HCT116 (cell line): ENCODE data around the gene NDUFB2. TPM values are rescaled to one million over a fixed set of nuclear protein-coding genes. Genes with fewer than 3 reads are reported as not detected.

ENCODE experiments used
- ATAC-seq: fragments of 200-7000 bp; cut with Tn5 transposase; 2 replicates; pipeline ENCODE4 v1.9.1; 2020; ENCODE audit warnings: mild to moderate bottlenecking, moderate library complexity
- BruUV-seq: library from RNA; stranded (reverse); fragments of 400-500 nt; replicated peaks from 2 replicates; lab custom pipeline; 2021; lab: Mats Ljungman, UMichigan
- CTCF ChIA-PET: fragments of 300-600 bp; sonication (Branson Sonifier 250); formaldehyde crosslinking; loops from one replicate; lab custom pipeline; 2021; ENCODE audit warnings: antibody characterized with exemption; lab: Charles Lee
- POLR2A ChIA-PET: fragments of 300-600, 350-600 bp; sonication (Branson Sonifier 250); formaldehyde crosslinking; loops from one replicate; lab custom pipeline; 2021; ENCODE audit warnings: antibody characterized with exemption; lab: Charles Lee
- RAD21 ChIA-PET, 2 experiments: fragments of 300-600 bp; sonication (Branson Sonifier 250); formaldehyde crosslinking; loops; one replicate each; lab custom pipeline; 2023; ENCODE audit warnings: low total read pairs in 2 of 2; ENCODE audit not compliant: uncharacterized antibody in 2 of 2, unreplicated experiment in 2 of 2, low non-redundant PET in 1 of 2; lab: Charles Lee
- DNase-seq: peaks from one replicate; pipeline ENCODE4 v3.0.0-alpha.2; 2010; ENCODE audit warnings: low read depth, low spot score
- H2AFZ ChIP-seq: fragments of 200-600 bp; shearing (Covaris generic), sonication (generic); 2 replicates; pipeline ENCODE4 v1.6.1; 2017; ENCODE audit warnings: low read depth, mixed run types, mixed read lengths, antibody characterized with exemption, low read length; ENCODE audit not compliant: poor library complexity, severe bottlenecking
- H3K27ac ChIP-seq: 2 replicates; pipeline ENCODE4 v1.5.1; 2012; ENCODE audit warnings: low read depth, low read length
- H3K27me3 ChIP-seq: fragments of 200-600 bp; sonication (generic); 2 replicates; pipeline ENCODE4 v1.6.1; 2016; ENCODE audit warnings: mixed run types, low read length, mixed read lengths; ENCODE audit not compliant: insufficient read depth
- H3K36me3 ChIP-seq, 2 experiments: fragments of 200-500 bp in 1 of 2; fragments of 200-600 bp in 1 of 2; sonication (Bioruptor generic) in 1 of 2; sonication (generic) in 1 of 2; 2 replicates each; pipeline versions ENCODE4 v1.5.1 to v1.6.1; 2014 to 2016; ENCODE audit warnings: low read length in 2 of 2, inconsistent platforms in 1 of 2, mixed read lengths in 1 of 2, mixed run types in 1 of 2; ENCODE audit not compliant: insufficient read depth in 2 of 2, control insufficient read depth in 1 of 2
- H3K4me1 ChIP-seq, 2 experiments: fragments of 200-600 bp in 1 of 2; sonication (generic) in 1 of 2; 2 replicates each; pipeline versions ENCODE4 v1.5.1 to v1.6.1; 2012 to 2017; ENCODE audit warnings: low read length in 2 of 2, inconsistent platforms in 1 of 2, mild to moderate bottlenecking in 1 of 2, mixed read lengths in 1 of 2, mixed run types in 1 of 2, moderate library complexity in 1 of 2; ENCODE audit not compliant: insufficient read depth in 2 of 2, control insufficient read depth in 1 of 2
- H3K4me2 ChIP-seq: fragments of 200-600 bp; sonication (generic); 2 replicates; pipeline ENCODE4 v1.6.1; 2017; ENCODE audit warnings: mixed run types, low read length, mixed read lengths
- H3K4me3 ChIP-seq, 2 experiments: fragments of 200-600 bp in 1 of 2; sonication (generic) in 1 of 2; replicated peaks in 1 of 2; 2 replicates each; pipeline ENCODE4 v1.5.1; 2011 to 2016; ENCODE audit warnings: low read length in 2 of 2, control low read depth in 1 of 2, low read depth in 1 of 2, mild to moderate bottlenecking in 1 of 2, mixed read lengths in 1 of 2, mixed run types in 1 of 2
- H3K79me2 ChIP-seq: fragments of 200-600 bp; sonication (generic); 2 replicates; pipeline ENCODE4 v1.6.1; 2017; ENCODE audit warnings: mild to moderate bottlenecking, mixed run types, low read length, moderate library complexity, mixed read lengths; ENCODE audit not compliant: insufficient read depth
- H3K9ac ChIP-seq: fragments of 200-600 bp; sonication (generic); 2 replicates; pipeline ENCODE4 v1.6.1; 2016; ENCODE audit warnings: low read length, mixed read lengths
- H3K9me2 ChIP-seq: fragments of 200-600 bp; sonication (generic), shearing (Covaris generic); 2 replicates; pipeline ENCODE4 v1.6.1; 2017; ENCODE audit warnings: mixed run types, mild to moderate bottlenecking, moderate library complexity; ENCODE audit not compliant: insufficient read depth
- H3K9me3 ChIP-seq, 2 experiments: fragments of 200-500 bp in 1 of 2; fragments of 200-600 bp in 1 of 2; sonication (Bioruptor generic) in 1 of 2; sonication (generic) in 1 of 2; 2 replicates each; pipeline ENCODE4 v1.6.1; 2014 to 2017; ENCODE audit warnings: low read length in 2 of 2, mixed read lengths in 2 of 2, inconsistent platforms in 1 of 2, low read depth in 1 of 2, mild to moderate bottlenecking in 1 of 2, mixed run types in 1 of 2, moderate library complexity in 1 of 2; ENCODE audit not compliant: control insufficient read depth in 1 of 2, insufficient read depth in 1 of 2
- H4K20me1 ChIP-seq: fragments of 200-600 bp; sonication (generic), shearing (Covaris generic); 2 replicates; pipeline ENCODE4 v1.6.1; 2017; ENCODE audit warnings: mixed run types, mild to moderate bottlenecking, moderate library complexity; ENCODE audit not compliant: insufficient read depth
- CBX3 ChIP-seq: IDR thresholded peaks from 2 replicates; pipeline ENCODE4 v1.6.1; 2012; ENCODE audit warnings: low read depth
- CEBPB ChIP-seq: IDR thresholded peaks from 2 replicates; pipeline ENCODE4 v1.6.1; 2012; ENCODE audit warnings: low read depth
- ELF1 ChIP-seq: IDR thresholded peaks from 2 replicates; pipeline ENCODE4 v1.6.1; 2012; ENCODE audit warnings: low read depth, borderline replicate concordance
- POLR2A ChIP-seq: IDR thresholded peaks from 2 replicates; pipeline ENCODE4 v1.7.0; 2011; ENCODE audit warnings: borderline replicate concordance; ENCODE audit not compliant: insufficient read depth, insufficient read length; ENCODE audit errors: extremely low read depth
- RAD21 ChIP-seq: IDR thresholded peaks from 2 replicates; pipeline ENCODE4 v1.6.1; 2012; ENCODE audit warnings: low read depth, mild to moderate bottlenecking
- SP1 ChIP-seq: IDR thresholded peaks from 2 replicates; pipeline ENCODE4 v1.6.1; 2012; ENCODE audit warnings: low read depth
- SRF ChIP-seq: IDR thresholded peaks from 2 replicates; pipeline ENCODE4 v1.6.1; 2012; ENCODE audit warnings: low read depth
- TCF7L2 ChIP-seq: IDR thresholded peaks from 2 replicates; pipeline ENCODE4 v1.7.0; 2011; ENCODE audit warnings: borderline replicate concordance, inconsistent platforms; ENCODE audit not compliant: insufficient read depth, insufficient read length; ENCODE audit errors: extremely low read depth
- ZFX ChIP-seq: fragments of 450-650 bp; IDR thresholded peaks from 2 replicates; pipeline ENCODE4 v1.6.1; 2017
- intact Hi-C: fragments of 100-400 bp; cut with micrococcal nuclease; formaldehyde crosslinking; loops from 2 replicates; pipeline ENCODE4 v1.10.0; 2022
- total RNA-seq: library from RNA; stranded (reverse); gene quantifications from one replicate; pipeline ENCODE4 v1.2.1, GENCODE V29; 2021; ENCODE audit not compliant: unreplicated experiment
- TF ChIP-seq, protein P1 (sequence below): IDR thresholded peaks from 2 replicates; pipeline ENCODE4 v1.6.1; 2012
- TF ChIP-seq, protein P2 (sequence below), 3 experiments: fragments of 200-600 bp in 1 of 3; sonication (generic) in 1 of 3; IDR thresholded peaks in 2 of 3; conservative IDR thresholded peaks in 1 of 3; 2 replicates each; pipeline ENCODE4 v1.5.1; 2012 to 2017; ENCODE audit warnings: low read depth in 2 of 3, low read length in 2 of 3, antibody characterized with exemption in 1 of 3, borderline replicate concordance in 1 of 3, control low read depth in 1 of 3, mild to moderate bottlenecking in 1 of 3, mixed read lengths in 1 of 3, mixed run types in 1 of 3, moderate library complexity in 1 of 3; ENCODE audit not compliant: insufficient read depth in 1 of 3

NDUFB2 gene
- total RNA-seq, 1 experiment from 2014 or later: 143 TPM

DNA sequence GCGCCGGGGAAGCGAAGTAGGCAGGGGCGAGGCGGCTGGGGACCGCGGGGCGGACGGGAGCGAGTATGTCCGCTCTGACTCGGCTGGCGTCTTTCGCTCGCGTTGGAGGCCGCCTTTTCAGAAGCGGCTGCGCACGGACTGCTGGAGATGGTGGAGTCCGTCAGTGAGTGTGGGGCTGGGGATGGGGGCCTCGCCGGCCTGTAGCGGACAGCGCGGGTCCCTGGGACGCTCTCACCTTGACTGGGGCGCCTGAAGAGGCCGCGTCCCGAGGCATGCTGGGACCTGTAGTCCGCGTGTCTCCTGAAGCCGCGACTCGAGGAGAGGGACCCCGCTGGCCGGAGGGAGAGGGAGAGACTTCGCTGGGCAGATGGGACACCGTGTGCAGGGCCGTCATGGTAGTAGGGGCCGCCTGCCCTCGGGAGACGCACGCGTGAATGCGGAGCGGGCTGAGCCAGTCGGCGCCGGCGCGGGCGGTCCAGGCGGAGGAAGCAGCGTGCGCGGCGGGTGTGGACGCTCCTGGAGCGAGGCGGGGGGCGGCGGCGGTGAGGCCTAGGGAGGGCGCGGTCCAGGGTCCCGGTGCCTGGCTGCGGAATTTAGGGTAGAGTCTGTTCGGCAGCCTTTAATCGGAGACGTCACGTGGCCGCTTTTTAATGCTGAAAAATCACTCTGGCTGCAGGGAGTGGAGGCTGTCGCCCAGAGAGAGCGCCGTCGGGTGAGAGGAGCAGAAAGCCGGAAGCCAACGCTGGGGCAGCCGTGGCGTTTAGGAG lies at the start of gene NDUFB2 (continued):
- TF ChIP-seq, protein P1, sequence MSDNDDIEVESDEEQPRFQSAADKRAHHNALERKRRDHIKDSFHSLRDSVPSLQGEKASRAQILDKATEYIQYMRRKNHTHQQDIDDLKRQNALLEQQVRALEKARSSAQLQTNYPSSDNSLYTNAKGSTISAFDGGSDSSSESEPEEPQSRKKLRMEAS: peak; percentile 94
- TF ChIP-seq CBX3 (peak; percentile 48; the same call in 1 of the 2 replicates), CEBPB (no peak), POLR2A (peak; percentile 89), ZFX (peak; percentile 99), SP1 (no peak; the same call in 1 of the 2 replicates), ELF1 (no peak; the same call in 1 of the 2 replicates)

DNA sequence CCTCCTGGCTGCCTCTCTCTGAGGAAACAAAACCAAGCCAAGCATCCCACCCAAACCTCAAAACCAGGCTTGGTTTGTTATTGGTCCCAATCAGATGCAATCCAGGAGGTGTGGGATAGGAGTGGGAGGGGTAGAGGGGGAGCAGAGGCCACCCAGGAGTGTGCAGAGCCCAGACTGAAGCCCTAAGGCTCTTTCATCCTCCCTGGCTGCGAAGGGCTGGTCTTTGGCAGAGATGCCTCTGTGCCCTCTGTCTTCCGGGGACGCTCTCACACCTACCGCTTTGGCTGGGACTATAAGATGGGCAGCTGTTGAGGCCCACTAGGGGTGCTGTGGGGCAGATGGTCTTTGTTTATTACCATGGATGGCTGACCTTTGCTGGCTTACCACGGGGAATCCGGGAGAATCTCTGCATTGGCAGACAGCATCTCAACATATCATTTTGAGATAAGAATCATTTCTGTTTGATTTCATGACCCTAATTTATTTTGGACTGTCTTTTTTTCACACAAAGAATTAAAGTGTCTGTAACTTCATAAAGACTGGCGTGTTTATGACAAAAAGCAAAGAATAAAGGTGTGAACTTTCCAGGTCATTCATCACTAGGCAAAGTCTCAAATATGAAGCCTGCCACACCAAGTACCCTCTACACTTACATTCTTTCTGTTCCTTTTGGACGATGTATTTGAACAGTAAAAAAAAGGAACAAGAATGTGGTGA lies 49.4 kb upstream of the NDUFB2 start:
- CTCF ChIA-PET: interaction anchor here (0.6 to 2.5 kb wide), 4 partner anchors 116 to 642 kb away, joined by 3 to 9 read pairs (median 4); no protein-coding TSS in a partner anchor
- TF ChIP-seq TCF7L2: no peak
- TF ChIP-seq, protein P1: peak; percentile 48
- no peak for TF ChIP-seq ZFX
- TF ChIP-seq, protein P2, sequence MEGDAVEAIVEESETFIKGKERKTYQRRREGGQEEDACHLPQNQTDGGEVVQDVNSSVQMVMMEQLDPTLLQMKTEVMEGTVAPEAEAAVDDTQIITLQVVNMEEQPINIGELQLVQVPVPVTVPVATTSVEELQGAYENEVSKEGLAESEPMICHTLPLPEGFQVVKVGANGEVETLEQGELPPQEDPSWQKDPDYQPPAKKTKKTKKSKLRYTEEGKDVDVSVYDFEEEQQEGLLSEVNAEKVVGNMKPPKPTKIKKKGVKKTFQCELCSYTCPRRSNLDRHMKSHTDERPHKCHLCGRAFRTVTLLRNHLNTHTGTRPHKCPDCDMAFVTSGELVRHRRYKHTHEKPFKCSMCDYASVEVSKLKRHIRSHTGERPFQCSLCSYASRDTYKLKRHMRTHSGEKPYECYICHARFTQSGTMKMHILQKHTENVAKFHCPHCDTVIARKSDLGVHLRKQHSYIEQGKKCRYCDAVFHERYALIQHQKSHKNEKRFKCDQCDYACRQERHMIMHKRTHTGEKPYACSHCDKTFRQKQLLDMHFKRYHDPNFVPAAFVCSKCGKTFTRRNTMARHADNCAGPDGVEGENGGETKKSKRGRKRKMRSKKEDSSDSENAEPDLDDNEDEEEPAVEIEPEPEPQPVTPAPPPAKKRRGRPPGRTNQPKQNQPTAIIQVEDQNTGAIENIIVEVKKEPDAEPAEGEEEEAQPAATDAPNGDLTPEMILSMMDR (IDR thresholded peaks at IDR 0.05 in 2 of 3, conservative IDR thresholded peaks at IDR 0.05 in 1 of 3; ENCODE audit: borderline replicate concordance in 1 of 3, insufficient read depth in 1 of 3, low read depth in 2 of 3, low read length in 2 of 3): peak; percentile 82 to 92 (median 84); a peak in 5 of 6 replicates
- TF ChIP-seq RAD21: peak; percentile 59
- TF ChIP-seq CBX3: peak; percentile 76; the same call in 1 of the 2 replicates
- no peak for TF ChIP-seq SRF
- POLR2A ChIA-PET: no interaction called here

More for the DNA sequence above, 49.4 kb upstream of the NDUFB2 start:
- no peak overlapping the region for H3K9ac ChIP-seq
- BruUV-seq: no TSS peak
- no peaks in the 10 kb centered on the region for H3K27me3 ChIP-seq
- no peaks in the 10 kb centered on the region for H3K79me2 ChIP-seq
- H3K27ac ChIP-seq: no peak overlapping the region
- no peaks in the 10 kb centered on the region for H4K20me1 ChIP-seq
- intact Hi-C loops: loop anchor here (2.0 kb wide), 1 partner anchor 168 kb away; the partner anchor contains the start of gene MKRN1
- DNase-seq: peak; percentile 50
- no peaks in the 10 kb centered on the region for H3K9me3 ChIP-seq
- ATAC-seq: peak; percentile 96
- no peaks in the 10 kb centered on the region for H3K9me2 ChIP-seq
- peaks cover 2 to 19% of the 10 kb centered on the region in 2 experiments; a peak in 3 of 4 replicates for H3K4me1 ChIP-seq
- RAD21 ChIA-PET: interaction anchor here in 1 of 2 experiments (0.7 kb wide), 1 partner anchor 127 kb away, joined by 6 read pairs; no protein-coding TSS in a partner anchor
- H3K4me2 ChIP-seq: peak overlapping the region; percentile 28; the same call in 1 of the 2 replicates
- peak overlapping the region; percentile 88 for H2AFZ ChIP-seq
- H3K36me3 ChIP-seq: no peaks in the 10 kb centered on the region
- H3K4me3 ChIP-seq: no peak overlapping the region
